ENCODE measurements around the gene SPAG9. TPM values are rescaled to one million over a fixed set of nuclear protein-coding genes. Genes with fewer than 3 reads are reported as not detected.
A peak's percentile ranks its signal among the peaks of the same experiment; 100 is the strongest.

Gene SPAG9
- total RNA-seq, 1 donor from 2014 or later, result 108 TPM

DNA sequence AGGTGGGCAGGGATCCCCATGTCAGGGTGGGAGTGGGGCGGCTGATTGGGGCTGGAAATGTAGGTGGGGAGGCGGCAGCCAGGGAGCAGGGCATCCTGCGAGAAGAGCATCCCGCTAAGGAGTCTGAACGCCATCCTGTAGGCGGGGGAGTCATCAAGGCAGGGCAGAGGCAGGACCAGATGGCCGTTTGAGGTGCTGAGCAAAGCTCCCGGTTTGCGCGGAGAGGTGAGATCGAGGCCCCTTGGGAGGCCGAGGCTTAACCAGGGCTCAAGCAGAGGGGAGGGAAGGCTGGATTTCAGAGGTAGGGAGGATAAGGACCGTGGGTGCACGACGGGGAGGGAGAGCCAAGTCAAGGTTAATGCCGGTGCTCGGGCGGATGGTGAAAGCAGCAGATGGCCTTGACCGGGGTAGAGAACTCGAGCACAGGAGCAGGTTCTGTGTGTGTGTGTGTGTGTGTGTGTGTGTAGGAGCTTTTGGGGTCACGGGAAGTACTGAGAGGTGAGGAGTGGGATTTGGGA, 45.1 kb upstream of the SPAG9 start:
- Histone ChIP-seq H3K36me3 (peaks cover 47% of the 10 kb centered on the region), H3K4me3 (peak overlapping the region; percentile 88), H3K9me3 (no peaks in the 10 kb centered on the region), H3K27me3 (ENCODE audit: low read depth) (no peaks in the 10 kb centered on the region), H3K4me1 (peaks cover 16% of the 10 kb centered on the region), H3K27ac (peak overlapping the region; percentile 94)
- DNase-seq, result no peak
- intact Hi-C loops (cut with DNase I), result no loop called here
- TF ChIP-seq, protein P1, sequence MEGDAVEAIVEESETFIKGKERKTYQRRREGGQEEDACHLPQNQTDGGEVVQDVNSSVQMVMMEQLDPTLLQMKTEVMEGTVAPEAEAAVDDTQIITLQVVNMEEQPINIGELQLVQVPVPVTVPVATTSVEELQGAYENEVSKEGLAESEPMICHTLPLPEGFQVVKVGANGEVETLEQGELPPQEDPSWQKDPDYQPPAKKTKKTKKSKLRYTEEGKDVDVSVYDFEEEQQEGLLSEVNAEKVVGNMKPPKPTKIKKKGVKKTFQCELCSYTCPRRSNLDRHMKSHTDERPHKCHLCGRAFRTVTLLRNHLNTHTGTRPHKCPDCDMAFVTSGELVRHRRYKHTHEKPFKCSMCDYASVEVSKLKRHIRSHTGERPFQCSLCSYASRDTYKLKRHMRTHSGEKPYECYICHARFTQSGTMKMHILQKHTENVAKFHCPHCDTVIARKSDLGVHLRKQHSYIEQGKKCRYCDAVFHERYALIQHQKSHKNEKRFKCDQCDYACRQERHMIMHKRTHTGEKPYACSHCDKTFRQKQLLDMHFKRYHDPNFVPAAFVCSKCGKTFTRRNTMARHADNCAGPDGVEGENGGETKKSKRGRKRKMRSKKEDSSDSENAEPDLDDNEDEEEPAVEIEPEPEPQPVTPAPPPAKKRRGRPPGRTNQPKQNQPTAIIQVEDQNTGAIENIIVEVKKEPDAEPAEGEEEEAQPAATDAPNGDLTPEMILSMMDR (IDR thresholded peaks at IDR 0.05), result no peak
- peak; percentile 10 to 13 for ATAC-seq

DNA sequence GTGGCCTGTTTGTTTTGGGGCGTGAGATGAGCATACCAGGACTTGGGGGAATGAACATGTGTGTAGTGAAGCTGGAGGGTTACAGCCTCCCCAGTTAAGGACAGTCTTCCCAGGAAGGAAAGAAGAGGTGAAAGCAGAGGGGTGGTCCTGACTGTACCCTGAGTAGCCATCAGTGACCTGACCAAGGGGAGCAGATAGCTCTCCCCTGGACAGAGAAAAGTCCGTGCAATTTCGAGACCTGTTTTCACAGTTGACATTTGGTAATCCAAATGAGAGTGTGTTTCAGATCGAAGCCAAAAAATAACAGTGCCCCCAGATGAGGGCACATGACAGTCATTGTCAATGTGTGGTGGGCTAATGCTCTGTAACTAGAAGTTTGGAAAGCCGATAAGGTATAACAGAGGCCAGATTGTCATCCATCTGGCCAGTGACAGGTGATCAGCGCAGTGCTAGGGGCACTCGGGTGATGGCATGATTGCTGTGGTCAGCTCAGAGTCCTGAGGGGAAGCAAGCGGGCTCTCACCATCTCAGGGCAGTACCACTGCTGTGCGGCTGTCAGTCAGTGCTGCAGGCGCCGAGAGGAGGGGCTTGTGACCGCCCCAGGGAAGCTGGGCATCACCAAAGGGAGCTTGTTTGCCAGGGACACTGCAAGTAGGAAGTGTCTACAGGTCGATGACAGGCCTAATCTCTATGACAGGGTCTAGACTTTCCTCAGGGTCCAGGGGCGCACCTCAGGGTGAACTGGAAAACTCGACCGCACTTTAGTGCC, 44.4 kb upstream of the SPAG9 start:
- peak overlapping the region; percentile 94 for H3K27ac ChIP-seq
- TF ChIP-seq, protein P1 (IDR thresholded peaks at IDR 0.05), result no peak
- peak in 1 of 2 donors; percentile 0 for ATAC-seq

DNA sequence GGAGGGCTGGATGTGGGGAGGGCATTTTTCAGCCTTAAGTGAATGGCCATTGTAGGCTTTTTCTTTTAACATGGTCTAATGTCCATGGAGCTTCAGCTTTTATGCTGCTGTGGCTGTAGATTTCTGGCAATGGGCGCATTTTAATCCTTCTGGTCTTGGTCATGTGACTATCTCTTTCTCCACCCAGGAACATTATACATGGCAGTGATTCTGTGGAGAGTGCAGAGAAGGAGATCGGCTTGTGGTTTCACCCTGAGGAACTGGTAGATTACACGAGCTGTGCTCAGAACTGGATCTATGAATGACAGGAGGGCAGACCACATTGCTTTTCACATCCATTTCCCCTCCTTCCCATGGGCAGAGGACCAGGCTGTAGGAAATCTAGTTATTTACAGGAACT, 40.9 kb upstream of the SPAG9 start:
- H3K27me3 ChIP-seq (ENCODE audit: low read depth), result no peaks in the 10 kb centered on the region
- intact Hi-C loops (cut with DNase I), result no loop called here
- TF ChIP-seq, protein P1 (IDR thresholded peaks at IDR 0.05), result no peak
- no peak for ATAC-seq
- peaks cover 7% of the 10 kb centered on the region for H3K4me1 ChIP-seq
- no peaks in the 10 kb centered on the region for H3K9me3 ChIP-seq
- H3K36me3 ChIP-seq, result peaks cover 37% of the 10 kb centered on the region
- H3K27ac ChIP-seq, result no peak overlapping the region
- H3K4me3 ChIP-seq, result no peak overlapping the region
- no peak for DNase-seq

More for the DNA sequence above, 44.4 kb upstream of the SPAG9 start:
- Histone ChIP-seq H3K36me3 (peaks cover 45% of the 10 kb centered on the region), H3K4me1 (peaks cover 16% of the 10 kb centered on the region), H3K4me3 (peak overlapping the region; percentile 88), H3K27me3 (ENCODE audit: low read depth) (no peaks in the 10 kb centered on the region), H3K9me3 (no peaks in the 10 kb centered on the region)
- no peak for DNase-seq
- intact Hi-C loops (cut with DNase I), result no loop called here

DNA sequence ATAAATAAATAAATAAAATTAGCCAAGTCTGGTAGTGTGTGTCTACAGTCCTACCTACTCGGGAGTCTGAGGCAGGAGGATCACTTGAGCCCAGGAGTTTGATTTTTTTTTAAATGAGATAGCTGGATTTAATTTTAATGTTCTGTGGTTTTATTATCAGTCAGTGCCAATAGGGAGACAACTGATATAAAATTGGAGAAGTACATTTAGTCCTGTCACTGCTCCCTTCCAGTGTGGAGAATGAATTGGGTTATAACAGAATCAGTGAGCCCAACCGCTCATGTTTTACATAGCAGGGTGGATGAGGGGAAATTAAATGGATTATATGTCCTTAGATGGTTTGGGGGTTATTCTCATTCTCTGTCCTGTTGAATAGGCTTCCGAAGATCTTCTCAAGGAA, 38.9 kb upstream of the SPAG9 start:
- TF ChIP-seq, protein P1 (IDR thresholded peaks at IDR 0.05), result no peak
- intact Hi-C loops (cut with DNase I), result no loop called here
- H3K4me3 ChIP-seq, result no peak overlapping the region

DNA sequence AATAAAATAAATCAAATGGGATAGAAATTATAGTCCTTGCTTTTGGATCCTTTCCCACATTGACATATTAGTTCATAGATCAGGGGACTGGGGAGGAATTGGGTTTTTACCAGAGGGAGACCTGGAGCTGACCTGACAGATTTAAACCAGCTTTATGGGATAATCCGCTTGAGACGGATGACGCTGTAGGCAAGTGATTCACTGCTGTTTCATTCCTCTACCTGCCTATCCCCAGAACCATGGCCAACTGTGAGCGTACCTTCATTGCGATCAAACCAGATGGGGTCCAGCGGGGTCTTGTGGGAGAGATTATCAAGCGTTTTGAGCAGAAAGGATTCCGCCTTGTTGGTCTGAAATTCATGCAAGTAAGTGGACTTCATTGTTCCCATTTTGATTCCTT, 34.7 kb upstream of the SPAG9 start:
- intact Hi-C loops (cut with DNase I), result no loop called here

More for the DNA sequence above, 38.9 kb upstream of the SPAG9 start:
- Histone ChIP-seq H3K27ac (no peak overlapping the region), H3K9me3 (no peaks in the 10 kb centered on the region), H3K27me3 (ENCODE audit: low read depth) (no peaks in the 10 kb centered on the region), H3K4me1 (peaks cover 4% of the 10 kb centered on the region), H3K36me3 (peaks cover 37% of the 10 kb centered on the region)
- ATAC-seq, result no peak
- no peak for DNase-seq

More for the DNA sequence above, 34.7 kb upstream of the SPAG9 start:
- Histone ChIP-seq H3K27me3 (ENCODE audit: low read depth) (no peaks in the 10 kb centered on the region), H3K9me3 (no peaks in the 10 kb centered on the region), H3K4me1 (peaks cover 20% of the 10 kb centered on the region), H3K27ac (no peak overlapping the region), H3K36me3 (peaks cover 15% of the 10 kb centered on the region), H3K4me3 (no peak overlapping the region)
- no peak for DNase-seq
- no peak for ATAC-seq
- TF ChIP-seq, protein P1 (IDR thresholded peaks at IDR 0.05), result no peak
